GM23248 (cell line): ENCODE data around the gene SUN1. TPM values are rescaled to one million over a fixed set of nuclear protein-coding genes. Genes with fewer than 3 reads are reported as not detected.

Source experiments
- DNase-seq: peaks from one replicate; pipeline ENCODE4 v3.0.0-alpha.2; 2015
- H2AFZ ChIP-seq: fragments of 200-600 bp; sonication (generic); 2 replicates; pipeline ENCODE4 v1.6.1; 2016; ENCODE audit warnings: antibody characterized with exemption
- H3F3A ChIP-seq: fragments of 200-600 bp; sonication (generic); 2 replicates; pipeline ENCODE4 v1.6.1; 2016; ENCODE audit warnings: mild to moderate bottlenecking, antibody characterized with exemption, mixed run types; ENCODE audit not compliant: insufficient read depth
- H3K27ac ChIP-seq: fragments of 200-600 bp; sonication (generic); 2 replicates; pipeline ENCODE4 v1.5.1; 2016; ENCODE audit warnings: mild to moderate bottlenecking
- H3K27me3 ChIP-seq: fragments of 200-600 bp; sonication (generic); replicated peaks from 2 replicates; pipeline ENCODE4 v1.6.1; 2016; ENCODE audit warnings: mild to moderate bottlenecking; ENCODE audit not compliant: insufficient read depth
- H3K36me3 ChIP-seq: fragments of 200-600 bp; sonication (generic); 2 replicates; pipeline ENCODE4 v1.6.1; 2016; ENCODE audit warnings: low read depth, mild to moderate bottlenecking
- H3K4me1 ChIP-seq: fragments of 200-600 bp; sonication (generic); 2 replicates; pipeline ENCODE4 v1.6.1; 2016; ENCODE audit warnings: mild to moderate bottlenecking; ENCODE audit not compliant: insufficient read depth
- H3K4me2 ChIP-seq: fragments of 200-600 bp; sonication (generic); one replicate; pipeline ENCODE4 v1.6.1; 2016; ENCODE audit warnings: mild to moderate bottlenecking; ENCODE audit not compliant: unreplicated experiment
- H3K4me3 ChIP-seq: fragments of 200-600 bp; sonication (generic); 2 replicates; pipeline ENCODE4 v1.5.1; 2016; ENCODE audit warnings: mild to moderate bottlenecking
- H3K79me2 ChIP-seq: fragments of 200-600 bp; sonication (generic); 2 replicates; pipeline ENCODE4 v1.6.1; 2016; ENCODE audit warnings: mild to moderate bottlenecking; ENCODE audit not compliant: insufficient read depth
- H3K9ac ChIP-seq: fragments of 200-600 bp; sonication (generic); 2 replicates; pipeline ENCODE4 v1.6.1; 2016; ENCODE audit warnings: mild to moderate bottlenecking
- H3K9me2 ChIP-seq: fragments of 200-600 bp; sonication (generic); 2 replicates; pipeline ENCODE4 v1.6.1; 2016; ENCODE audit warnings: mixed run types, mild to moderate bottlenecking, moderate library complexity; ENCODE audit not compliant: insufficient read depth
- H3K9me3 ChIP-seq: fragments of 200-600 bp; sonication (generic); one replicate; pipeline ENCODE4 v1.6.1; 2017; ENCODE audit warnings: low read depth
- H4K20me1 ChIP-seq: fragments of 200-600 bp; sonication (generic); 2 replicates; pipeline ENCODE4 v1.6.0; 2016; ENCODE audit not compliant: insufficient read depth
- EZH2 ChIP-seq: fragments of 200-600 bp; sonication (generic); IDR thresholded peaks from 2 replicates; pipeline ENCODE4 v1.6.1; 2018; ENCODE audit warnings: antibody characterized with exemption, mild to moderate bottlenecking; ENCODE audit not compliant: insufficient read depth, poor library complexity, severe bottlenecking
- EZH2phosphoT487 ChIP-seq: fragments of 200-600 bp; sonication (generic); IDR thresholded peaks from 2 replicates; pipeline ENCODE4 v1.6.1; 2018; ENCODE audit warnings: antibody characterized with exemption, moderate library complexity, mild to moderate bottlenecking, low read depth; ENCODE audit not compliant: insufficient read depth
- WGBS, 2 experiments: methylation state at CpG; one replicate each; pipeline ENCODE4 v1.1.6; 2015 to 2017; ENCODE audit warnings: low lambda C conversion rate in 2 of 2, low coverage in 1 of 2; ENCODE audit errors: missing lambda C conversion rate in 2 of 2; 5-methylcytosine and 5-hydroxymethylcytosine counted together
- in situ Hi-C: fragments of 300-500 bp; cut with MboI; formaldehyde crosslinking; loops from 2 replicates; pipeline ENCODE4 v1.15.0; 2020
- polyA plus RNA-seq: library from polyadenylated mRNA; unstranded; fragments of >200 nt; fragmentation: Nextera tagmentation; extraction: Ambion mirVana; gene quantifications from 2 replicates; pipeline ENCODE4 v1.2.1, GENCODE V29; 2016
- total RNA-seq: library from RNA; depleted of rRNA; stranded (reverse); fragments of >200 nt; shearing (Covaris generic); gene quantifications from 2 replicates; pipeline ENCODE4 v1.2.3, GENCODE V29; 2014

SUN1 gene
- total and polyA plus RNA-seq, 2 experiments from 2014 or later = 74.0 to 104 TPM

DNA sequence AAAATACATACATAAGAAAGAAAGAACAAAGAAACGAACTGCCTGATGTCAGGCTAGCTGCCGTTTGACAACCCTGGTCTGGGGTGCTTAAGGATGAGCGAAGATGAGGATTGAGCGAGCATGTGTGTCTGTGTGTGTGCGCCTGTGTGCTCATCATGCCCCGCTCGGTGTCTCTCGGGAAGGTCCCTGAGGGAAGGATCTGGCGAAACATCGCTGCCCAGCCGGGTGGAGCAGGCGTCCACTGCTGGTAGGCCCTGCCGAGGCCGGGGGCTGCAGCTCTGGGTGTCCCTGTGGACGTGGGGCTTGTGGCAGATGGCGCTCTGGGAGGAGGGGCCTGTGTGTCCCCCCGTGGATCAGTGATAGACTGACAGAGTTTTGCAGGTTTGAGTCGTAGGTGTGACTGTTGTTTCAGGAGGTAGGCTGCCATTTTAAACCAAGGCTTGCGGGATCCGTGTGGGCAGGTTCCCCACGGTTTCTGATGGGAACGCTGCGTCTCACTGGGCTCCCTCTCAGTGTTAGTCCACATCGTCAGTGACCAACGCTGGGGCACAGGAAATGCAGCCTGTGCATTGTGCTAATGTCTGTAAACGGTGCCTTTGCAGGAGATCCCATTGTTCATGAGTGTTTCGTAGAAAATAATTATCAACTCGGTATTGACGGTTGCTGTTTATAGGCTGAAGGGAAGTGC, 5.9 kb upstream of the SUN1 start:
- Histone ChIP-seq H3K27ac (peak overlapping the region; percentile 95), H3K4me1 (peaks cover 34% of the 10 kb centered on the region), H3K4me3 (no peak overlapping the region), H3K79me2 (peaks cover 91% of the 10 kb centered on the region), H3K36me3 (no peaks in the 10 kb centered on the region), H3K27me3 (no peaks in the 10 kb centered on the region), H3K9ac (peak overlapping the region; percentile 84), H3F3A (peaks cover 24% of the 10 kb centered on the region), H3K9me3 (no peaks in the 10 kb centered on the region), H4K20me1 (no peaks in the 10 kb centered on the region), H3K4me2 (peak overlapping the region; percentile 98), H3K9me2 (no peaks in the 10 kb centered on the region), H2AFZ (no peak overlapping the region)
- in situ Hi-C loops = no loop called here
- TF ChIP-seq EZH2phosphoT487 (no peak), EZH2 (no peak)
- peak; percentile 54 for DNase-seq
- WGBS, 2 experiments = 49 to 54% methylated on average over 29 of the region's 29 CpGs

DNA sequence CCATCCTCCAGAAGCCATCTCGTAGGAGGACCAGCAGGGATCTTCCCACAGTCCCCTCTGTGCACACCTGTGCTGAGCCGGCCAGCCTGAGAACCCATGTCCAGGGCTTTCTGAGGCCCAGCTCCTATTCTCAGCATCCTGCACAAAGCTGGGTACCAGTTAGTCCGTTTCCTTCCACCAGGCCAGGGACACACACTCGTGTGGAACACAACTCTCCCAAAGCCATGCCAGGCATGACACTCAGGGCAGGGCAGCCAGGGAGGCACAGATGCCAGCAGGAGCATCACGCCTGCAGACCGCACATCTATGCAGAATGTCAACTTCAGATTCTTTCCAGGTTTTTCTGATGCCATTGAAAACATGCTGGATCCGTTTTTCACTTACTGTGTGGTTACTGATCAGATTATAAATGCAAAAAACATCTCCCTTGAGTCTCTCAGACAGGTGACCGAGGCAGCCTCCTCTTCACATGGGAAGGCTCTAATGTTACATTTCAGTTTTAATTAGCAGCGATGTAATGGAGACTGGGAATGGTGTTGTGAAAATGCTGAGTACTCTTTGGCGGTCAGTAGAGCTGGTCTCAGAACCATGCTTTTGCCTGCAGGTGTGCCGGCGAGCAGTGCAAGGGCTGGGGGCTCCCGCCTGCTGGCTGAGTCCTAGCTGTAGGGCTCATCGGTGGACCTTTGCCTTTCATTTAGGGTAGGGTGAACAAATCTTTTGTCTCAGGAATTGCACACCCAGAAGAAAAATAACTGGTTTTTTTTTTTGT, 3.3 kb upstream of the SUN1 start:
- H3K36me3 ChIP-seq = no peaks in the 10 kb centered on the region

DNA sequence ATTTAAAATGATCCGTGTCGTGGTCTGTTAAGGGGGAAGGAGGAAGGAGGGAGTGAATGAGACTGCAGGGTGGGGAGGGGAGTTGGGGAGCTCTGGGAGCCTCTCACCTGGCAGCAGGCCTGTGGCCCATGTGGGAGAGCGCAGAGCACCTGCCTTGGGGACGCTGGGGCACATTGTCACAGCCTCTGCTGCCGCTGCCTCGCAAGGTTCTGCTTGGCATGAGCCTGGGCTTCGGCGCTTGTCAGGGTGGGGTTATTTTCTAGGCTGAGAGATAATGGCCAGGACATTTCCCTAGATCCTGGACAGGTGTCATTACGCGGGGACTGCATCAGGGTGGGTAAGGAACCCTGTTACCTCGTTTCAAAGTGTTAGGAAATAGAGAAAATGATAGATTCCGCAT, 2.2 kb upstream of the SUN1 start:
- Histone ChIP-seq H3K36me3 (no peaks in the 10 kb centered on the region), H2AFZ (no peak overlapping the region), H3K9me2 (no peaks in the 10 kb centered on the region), H3K4me2 (no peak overlapping the region), H3K79me2 (peaks cover 83% of the 10 kb centered on the region), H3K27me3 (no peaks in the 10 kb centered on the region), H3K9ac (no peak overlapping the region), H3F3A (peaks cover 34% of the 10 kb centered on the region), H3K4me3 (no peak overlapping the region), H3K27ac (no peak overlapping the region), H3K9me3 (no peaks in the 10 kb centered on the region), H3K4me1 (peaks cover 40% of the 10 kb centered on the region), H4K20me1 (no peaks in the 10 kb centered on the region)
- no peak for DNase-seq
- in situ Hi-C loops = no loop called here
- WGBS, 2 experiments = 84 to 86% methylated on average over 12 of the region's 12 CpGs
- TF ChIP-seq EZH2phosphoT487 (no peak), EZH2 (no peak)

More for the DNA sequence above, 3.3 kb upstream of the SUN1 start:
- Histone ChIP-seq H4K20me1 (no peaks in the 10 kb centered on the region), H3K79me2 (peaks cover 82% of the 10 kb centered on the region), H2AFZ (no peak overlapping the region), H3K4me1 (peaks cover 49% of the 10 kb centered on the region), H3F3A (peaks cover 40% of the 10 kb centered on the region), H3K4me3 (no peak overlapping the region), H3K27me3 (no peaks in the 10 kb centered on the region), H3K4me2 (no peak overlapping the region), H3K9me2 (no peaks in the 10 kb centered on the region), H3K9me3 (no peaks in the 10 kb centered on the region), H3K27ac (no peak overlapping the region), H3K9ac (no peak overlapping the region)
- DNase-seq = no peak
- 81 to 82% methylated on average over 14 of the region's 14 CpGs for WGBS, 2 experiments
- in situ Hi-C loops = no loop called here
- no peak for TF ChIP-seq EZH2
- no peak for TF ChIP-seq EZH2phosphoT487

DNA sequence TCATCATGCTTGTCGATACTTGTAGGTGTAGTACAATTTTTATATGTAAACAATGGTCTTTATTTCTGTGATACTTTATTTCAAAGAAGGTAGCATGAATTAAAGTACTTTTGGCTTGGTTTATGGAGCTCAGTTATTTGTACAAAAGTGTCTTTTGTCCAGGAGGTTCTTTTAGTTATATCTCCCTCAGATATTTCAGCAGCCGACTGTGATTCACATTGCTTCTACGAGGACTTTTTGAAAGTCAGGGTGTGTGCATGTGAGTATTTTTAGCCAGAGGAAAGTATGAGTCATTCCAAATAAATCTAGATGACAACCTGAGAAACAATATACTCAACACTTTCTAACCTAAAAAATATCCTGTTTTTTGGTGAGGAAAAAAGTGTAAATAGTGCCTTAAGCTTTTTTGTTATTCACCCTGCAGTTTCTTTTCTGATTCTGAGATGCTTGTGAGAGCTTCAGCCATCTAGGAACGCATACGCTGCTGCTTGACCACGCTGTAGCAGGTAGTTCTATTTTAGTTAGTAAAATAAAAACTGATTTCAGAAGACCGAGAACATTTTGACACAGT, 595 bp upstream of the SUN1 start:
- peak; percentile 94 for DNase-seq
- WGBS, 2 experiments = 6 to 10% methylated on average over 7 of the region's 7 CpGs
- Histone ChIP-seq H3K4me1 (peaks cover 32% of the 10 kb centered on the region), H3K79me2 (peaks cover 90% of the 10 kb centered on the region), H2AFZ (no peak overlapping the region), H3K4me2 (peak overlapping the region; percentile 91), H3K4me3 (peak overlapping the region; percentile 67), H3K9me3 (no peaks in the 10 kb centered on the region), H3K9ac (peak overlapping the region; percentile 94), H3F3A (peaks cover 19% of the 10 kb centered on the region), H3K27me3 (no peaks in the 10 kb centered on the region), H3K36me3 (no peaks in the 10 kb centered on the region), H4K20me1 (no peaks in the 10 kb centered on the region), H3K27ac (peak overlapping the region; percentile 99), H3K9me2 (no peaks in the 10 kb centered on the region)
- TF ChIP-seq EZH2 (no peak), EZH2phosphoT487 (0 out of 2 replicates have a peak, but pooled peaks have one; percentile 47)
- in situ Hi-C loops = no loop called here
